ENCODE results near the gene UNC80. TPM values are rescaled to one million over a fixed set of nuclear protein-coding genes. Genes with fewer than 3 reads are reported as not detected.

UNC80 gene
- total and polyA plus RNA-seq, 2 donors (not counting 3 experiments of a cell fraction or from before 2014, with no cell fraction given) = not detected

GRCh38 chr2:209872675-209873074 lies 101.0 kb downstream of the UNC80 start:
- POLR2A ChIA-PET = no interaction called here
- H3K9ac ChIP-seq (replicated peaks; ENCODE audit: extremely low read depth, insufficient read depth, low read length) = no peak overlapping the region
- FAIRE-seq = no peak
- dilution Hi-C loops (cut with MboI; ENCODE audit: extremely low pct_ligation_motif_present, low sequenced_read_pairs) (no loop called here), intact Hi-C loops (cut with micrococcal nuclease) (no loop called here)
- H3K79me2 ChIP-seq (ENCODE audit: control insufficient read depth, insufficient read depth, low read length) = no peaks in the 10 kb centered on the region
- H3K9me1 ChIP-seq (replicated peaks; ENCODE audit: control insufficient read depth, extremely low read depth, insufficient read depth, low read length) = no peaks in the 10 kb centered on the region
- CTCF ChIA-PET = interaction anchor here (1.3 kb wide), 1 partner anchor 35 kb away, joined by 4 read pairs; no protein-coding TSS in a partner anchor
- H3K36me3 ChIP-seq (ENCODE audit: control insufficient read depth in 2 of 2, extremely low read depth in 1 of 2, insufficient read depth in 2 of 2, low read length in 2 of 2) = no peaks in the 10 kb centered on the region
- DNase-seq (ENCODE audit: low read depth, low spot score) = no peak
- TF ChIP-seq GATA2 (IDR thresholded peaks at IDR 0.05; ENCODE audit: insufficient read depth, insufficient read length, low read depth, low read length) (no peak), EZH2 (IDR thresholded peaks at IDR 0.05; ENCODE audit: borderline replicate concordance, low read depth, low read length, severe bottlenecking) (no peak), MYC (IDR thresholded peaks at IDR 0.05; ENCODE audit: low read depth, low read length) (no peak), FOS (IDR thresholded peaks at IDR 0.05; ENCODE audit: borderline replicate concordance, insufficient read depth, low read length) (no peak), CTCF (IDR thresholded peaks at IDR 0.05; ENCODE audit: extremely low read depth in 1 of 2, insufficient read depth in 1 of 2, low read depth in 1 of 2, low read length in 2 of 2) (no peak), JUN (IDR thresholded peaks at IDR 0.05; ENCODE audit: borderline replicate concordance, insufficient read depth, insufficient read length, low read depth) (no peak), POLR2AphosphoS5 (IDR thresholded peaks at IDR 0.05; ENCODE audit: insufficient read depth, low read depth, low read length) (no peak), POLR2A (IDR thresholded peaks at IDR 0.05; ENCODE audit: low read depth, low read length) (no peak)
- TF ChIP-seq, protein P1, sequence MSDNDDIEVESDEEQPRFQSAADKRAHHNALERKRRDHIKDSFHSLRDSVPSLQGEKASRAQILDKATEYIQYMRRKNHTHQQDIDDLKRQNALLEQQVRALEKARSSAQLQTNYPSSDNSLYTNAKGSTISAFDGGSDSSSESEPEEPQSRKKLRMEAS (IDR thresholded peaks at IDR 0.05; ENCODE audit: insufficient read depth, insufficient read length) = no peak
- H3K27ac ChIP-seq (ENCODE audit: insufficient read depth, low read depth, low read length) = no peak overlapping the region
- no peaks in the 10 kb centered on the region for H3K4me1 ChIP-seq (ENCODE audit: control insufficient read depth, extremely low read depth, insufficient read depth, low read length)
- BruUV-seq (replicated peaks) = no TSS peak
- no peak overlapping the region for H3K4me3 ChIP-seq (replicated peaks in 1 of 3; ENCODE audit: insufficient read depth in 1 of 3, low read depth in 1 of 3, low read length in 3 of 3)
- no peaks in the 10 kb centered on the region for H3K9me3 ChIP-seq (replicated peaks; ENCODE audit: control insufficient read depth, insufficient read depth, low read length)
- no peak overlapping the region for H2AFZ ChIP-seq (ENCODE audit: low read depth, low read length)
- no peaks in the 10 kb centered on the region for H3K27me3 ChIP-seq (ENCODE audit: control insufficient read depth in 2 of 2, insufficient read depth in 2 of 2, low read length in 2 of 2)
- no peaks in the 10 kb centered on the region for H4K20me1 ChIP-seq (replicated peaks; ENCODE audit: control insufficient read depth, extremely low read depth, insufficient read depth, low read length)
- H3K4me2 ChIP-seq (ENCODE audit: insufficient read depth, low read length) = no peak overlapping the region

Data from endothelial cell of umbilical vein (primary cell).